H1 (cell line): Measurements from ENCODE around the gene SCARB1. TPM values are rescaled to one million over a fixed set of nuclear protein-coding genes. Genes with fewer than 3 reads are reported as not detected.
A peak's percentile ranks its signal among the peaks of the same experiment; 100 is the strongest.

Experiments used
- CTCF ChIA-PET: fragments of 300-600 bp; sonication (Branson Sonifier 250); formaldehyde crosslinking; loops from one replicate; lab custom pipeline; 2021; ENCODE audit not compliant: partially characterized antibody; lab: Charles Lee
- POLR2A ChIA-PET: fragments of 300-600 bp; sonication (Branson Sonifier 250); formaldehyde crosslinking; loops from one replicate; lab custom pipeline; 2021; ENCODE audit warnings: inconsistent platforms; ENCODE audit not compliant: partially characterized antibody; lab: Charles Lee
- DNase-seq, 2 experiments: peaks; one replicate each; pipeline versions ENCODE4 v3.0.0 to v3.0.0-alpha.2; 2010 to 2022; ENCODE audit warnings: low spot score in 2 of 2, low read depth in 1 of 2, mixed read lengths in 1 of 2
- FAIRE-seq: peaks from 2 replicates; lab custom pipeline; 2011; peaks lifted over from hg19 to GRCh38; lab: Jason Lieb, UNC
- H2AFZ ChIP-seq: 2 replicates; pipeline ENCODE4 v1.8.1; 2012; ENCODE audit warnings: low read length, inconsistent platforms
- H2AK5ac ChIP-seq: 2 replicates; pipeline ENCODE4 v1.6.1; 2013; ENCODE audit warnings: low read depth, low read length
- H2BK120ac ChIP-seq: replicated peaks from 2 replicates; pipeline ENCODE3; 2013; ENCODE audit warnings: low read depth, low read length, inconsistent platforms
- H2BK12ac ChIP-seq: 2 replicates; pipeline ENCODE4 v1.6.1; 2013; ENCODE audit warnings: low read depth, low read length
- H2BK15ac ChIP-seq: 2 replicates; pipeline ENCODE4 v1.6.1; 2013; ENCODE audit warnings: low read length
- H2BK20ac ChIP-seq: 2 replicates; pipeline ENCODE4 v1.6.1; 2013; ENCODE audit warnings: low read length
- H2BK5ac ChIP-seq: 2 replicates; pipeline ENCODE4 v1.6.1; 2013; ENCODE audit warnings: low read depth, low read length
- H3K14ac ChIP-seq: 2 replicates; pipeline ENCODE4 v1.6.1; 2013; ENCODE audit warnings: inconsistent platforms; ENCODE audit not compliant: insufficient read length
- H3K18ac ChIP-seq: 2 replicates; pipeline ENCODE4 v1.6.1; 2013; ENCODE audit warnings: low read length; ENCODE audit errors: extremely low read depth
- H3K23ac ChIP-seq: 2 replicates; pipeline ENCODE4 v1.6.1; 2013; ENCODE audit warnings: inconsistent platforms; ENCODE audit not compliant: insufficient read length
- H3K23me2 ChIP-seq: 2 replicates; pipeline ENCODE4 v1.6.1; 2013; ENCODE audit warnings: low read depth, low read length
- H3K27ac ChIP-seq: 2 replicates; pipeline ENCODE4 v1.6.1; 2011; ENCODE audit warnings: low read depth, low read length, inconsistent platforms
- H3K27me3 ChIP-seq, 4 experiments: replicated peaks in 1 of 4; 1 replicate in 1 of 4; 2 replicates in 3 of 4; pipeline versions ENCODE4 v1.6.1 to v1.8.1; 2011 to 2013; ENCODE audit warnings: low read length in 3 of 4, mild to moderate bottlenecking in 3 of 4, inconsistent platforms in 2 of 4, mixed read lengths in 2 of 4, moderate library complexity in 1 of 4; ENCODE audit not compliant: control insufficient read depth in 3 of 4, insufficient read depth in 3 of 4; ENCODE audit errors: extremely low read depth in 1 of 4
- H3K36me3 ChIP-seq, 4 experiments: 2 replicates each; pipeline versions ENCODE4 v1.6.1 to v1.8.1; 2011 to 2013; ENCODE audit warnings: mild to moderate bottlenecking in 4 of 4, low read length in 3 of 4, moderate library complexity in 2 of 4, control low read depth in 1 of 4, inconsistent platforms in 1 of 4; ENCODE audit not compliant: insufficient read depth in 4 of 4, control insufficient read depth in 2 of 4
- H3K4ac ChIP-seq: replicated peaks from 2 replicates; pipeline ENCODE3; 2013; ENCODE audit warnings: low read length, low read depth, mixed read lengths, inconsistent platforms; ENCODE audit not compliant: insufficient read length
- H3K4me1 ChIP-seq, 4 experiments: replicated peaks in 1 of 4; 1 replicate in 1 of 4; 2 replicates in 3 of 4; pipeline versions ENCODE4 v1.6.1 to v1.8.1; 2011 to 2013; ENCODE audit warnings: low read length in 3 of 4, inconsistent platforms in 2 of 4, mixed read lengths in 1 of 4; ENCODE audit not compliant: insufficient read depth in 4 of 4, control insufficient read depth in 3 of 4
- H3K4me2 ChIP-seq, 2 experiments: 2 replicates each; pipeline versions ENCODE4 v1.6.1 to v1.8.1; 2011 to 2013; ENCODE audit warnings: low read depth in 2 of 2, low read length in 2 of 2, control low read depth in 1 of 2, inconsistent platforms in 1 of 2, mild to moderate bottlenecking in 1 of 2; ENCODE audit not compliant: insufficient read depth in 1 of 2
- H3K4me3 ChIP-seq, 4 experiments: fragments of 200-600, 300-600 bp in 1 of 4; sonication (generic), shearing (Covaris generic), sonication (Bioruptor Twin) in 1 of 4; 2 replicates each; pipeline versions ENCODE4 v1.5.1 to v1.8.1; 2011 to 2016; ENCODE audit warnings: low read length in 4 of 4, low read depth in 3 of 4, control low read depth in 2 of 4, inconsistent platforms in 2 of 4, mild to moderate bottlenecking in 2 of 4, mixed read lengths in 1 of 4, moderate library complexity in 1 of 4; ENCODE audit not compliant: insufficient read depth in 2 of 4; ENCODE audit errors: extremely low read depth in 1 of 4
- H3K56ac ChIP-seq: replicated peaks from 2 replicates; pipeline ENCODE3; 2013; ENCODE audit warnings: low read depth, mild to moderate bottlenecking, mixed read lengths, low read length, inconsistent platforms; ENCODE audit not compliant: insufficient read length
- H3K79me1 ChIP-seq: 2 replicates; pipeline ENCODE4 v1.6.1; 2013; ENCODE audit warnings: low read depth, low read length, control low read depth
- H3K79me2 ChIP-seq, 2 experiments: 2 replicates each; pipeline versions ENCODE4 v1.6.1 to v1.8.1; 2012 to 2013; ENCODE audit warnings: low read length in 2 of 2, mild to moderate bottlenecking in 2 of 2, inconsistent platforms in 1 of 2; ENCODE audit not compliant: insufficient read depth in 2 of 2, control insufficient read depth in 1 of 2
- H3K9ac ChIP-seq, 4 experiments: replicated peaks in 1 of 4; 1 replicate in 1 of 4; 2 replicates in 3 of 4; pipeline versions ENCODE4 v1.6.1 to v1.8.1; 2011 to 2013; ENCODE audit warnings: low read depth in 3 of 4, low read length in 3 of 4, control low read depth in 2 of 4, mild to moderate bottlenecking in 2 of 4, moderate library complexity in 2 of 4, inconsistent platforms in 1 of 4; ENCODE audit errors: extremely low read depth in 1 of 4
- H3K9me3 ChIP-seq, 2 experiments: 2 replicates each; pipeline versions ENCODE4 v1.6.1 to v1.8.1; 2012 to 2013; ENCODE audit warnings: mild to moderate bottlenecking in 2 of 2, moderate library complexity in 2 of 2, control low read depth in 1 of 2, inconsistent platforms in 1 of 2, low read depth in 1 of 2, low read length in 1 of 2, mixed read lengths in 1 of 2; ENCODE audit not compliant: insufficient read depth in 2 of 2
- H4K20me1 ChIP-seq, 2 experiments: replicated peaks in 1 of 2; 2 replicates each; pipeline versions ENCODE3 to v1.8.1; 2011 to 2013; ENCODE audit warnings: inconsistent platforms in 2 of 2, low read length in 2 of 2, mild to moderate bottlenecking in 1 of 2; ENCODE audit not compliant: insufficient read depth in 2 of 2, control insufficient read depth in 1 of 2
- H4K5ac ChIP-seq: 2 replicates; pipeline ENCODE4 v1.6.1; 2013; ENCODE audit warnings: low read length, low read depth, mixed read lengths, inconsistent platforms; ENCODE audit not compliant: insufficient read length
- H4K8ac ChIP-seq: 2 replicates; pipeline ENCODE4 v1.8.0; 2013; ENCODE audit warnings: mild to moderate bottlenecking, moderate library complexity, low read length, inconsistent platforms; ENCODE audit not compliant: insufficient read depth; ENCODE audit errors: extremely low read depth
- H4K91ac ChIP-seq: replicated peaks from 2 replicates; pipeline ENCODE3; 2013; ENCODE audit warnings: low read length, mixed read lengths, inconsistent platforms; ENCODE audit not compliant: insufficient read length
- CHD2 ChIP-seq: IDR thresholded peaks from 2 replicates; pipeline ENCODE4 v1.6.1; 2012; ENCODE audit warnings: low read length, improper control_type of control experiment
- EP300 ChIP-seq, 2 experiments: IDR thresholded peaks; 1 replicate in 1 of 2; 2 replicates in 1 of 2; pipeline ENCODE4 v1.6.1; 2011 to 2012; ENCODE audit warnings: low read depth in 2 of 2, low read length in 2 of 2, mild to moderate bottlenecking in 2 of 2, borderline replicate concordance in 1 of 2, inconsistent platforms in 1 of 2, moderate library complexity in 1 of 2
- FOSL1 ChIP-seq: IDR thresholded peaks from 2 replicates; pipeline ENCODE4 v1.6.1; 2011; ENCODE audit warnings: mild to moderate bottlenecking, low read depth, low read length, moderate library complexity; ENCODE audit not compliant: insufficient read depth
- GABPA ChIP-seq: IDR thresholded peaks from 2 replicates; pipeline ENCODE4 v1.6.1; 2011; ENCODE audit warnings: mild to moderate bottlenecking, low read length, moderate library complexity, borderline replicate concordance; ENCODE audit not compliant: insufficient read depth
- HDAC2 ChIP-seq, 2 experiments: fragments of 300-600 bp in 1 of 2; sonication (generic) in 1 of 2; IDR thresholded peaks; 2 replicates each; pipeline ENCODE4 v1.6.1; 2011 to 2012; ENCODE audit warnings: low read depth in 2 of 2, low read length in 2 of 2, mild to moderate bottlenecking in 2 of 2, moderate library complexity in 2 of 2, borderline replicate concordance in 1 of 2, inconsistent platforms in 1 of 2
- JUN ChIP-seq: IDR thresholded peaks from 2 replicates; pipeline ENCODE4 v1.6.1; 2011; ENCODE audit warnings: low read depth, mild to moderate bottlenecking, improper control_type of control experiment, low read length
- KDM4A ChIP-seq: IDR thresholded peaks from one replicate; pipeline ENCODE4 v1.7.1; 2012; ENCODE audit warnings: low read depth, mild to moderate bottlenecking, moderate library complexity, low read length, inconsistent platforms; ENCODE audit not compliant: severe bottlenecking
- POU5F1 ChIP-seq: IDR thresholded peaks from 2 replicates; pipeline ENCODE4 v1.6.1; 2011; ENCODE audit warnings: low read depth, mild to moderate bottlenecking, low read length, moderate library complexity
- RAD21 ChIP-seq, 2 experiments: IDR thresholded peaks in 1 of 2; conservative IDR thresholded peaks in 1 of 2; 2 replicates each; pipeline ENCODE4 v1.6.1; 2011; ENCODE audit warnings: low read depth in 2 of 2, low read length in 2 of 2, improper control_type of control experiment in 1 of 2, inconsistent platforms in 1 of 2, mild to moderate bottlenecking in 1 of 2, moderate library complexity in 1 of 2
- SIN3A ChIP-seq, 2 experiments: IDR thresholded peaks in 1 of 2; conservative IDR thresholded peaks in 1 of 2; 2 replicates each; pipeline ENCODE4 v1.6.1; 2011 to 2012; ENCODE audit warnings: low read length in 2 of 2, improper control_type of control experiment in 1 of 2, low read depth in 1 of 2, mild to moderate bottlenecking in 1 of 2
- WGBS, 2 experiments: shearing (Covaris generic) in 1 of 2; methylation state at CpG; one replicate each; pipeline versions ENCODE4 v1.1.6 to v1.1.7; 2013 to 2015; ENCODE audit warnings: low lambda C conversion rate in 2 of 2, mixed read lengths in 2 of 2, inconsistent platforms in 1 of 2, low coverage in 1 of 2, missing lambda C conversion rate in 1 of 2; ENCODE audit not compliant: insufficient replicate concordance in 2 of 2, insufficient coverage in 1 of 2, insufficient read length in 1 of 2; ENCODE audit errors: extremely low coverage in 1 of 2, missing lambda C conversion rate in 1 of 2; 5-methylcytosine and 5-hydroxymethylcytosine counted together
- polyA plus RNA-seq, 7 experiments: library from polyadenylated mRNA; depleted of rRNA in 3 of 7; stranded (reverse) in 5 of 7; unstranded in 2 of 7; fragments of >200 nt in 5 of 7; fragments of 200-250 nt in 2 of 7; gene quantifications; 1 replicate in 5 of 7; 2 replicates in 1 of 7; 4 replicates in 1 of 7; pipeline versions ENCODE4 v1.2.1 to v1.2.3, GENCODE V29; 2011 to 2013; ENCODE audit warnings: missing spikeins in 2 of 7, mixed read lengths in 2 of 7
- total RNA-seq: library from RNA; stranded (reverse); fragmentation: NEBNext Ultra II Directional; extraction: Animal tissue kit (Norgen Biotek cat#: 25700); gene quantifications from 2 replicates; pipeline ENCODE4 v1.2.1, GENCODE V29; 2021

The SCARB1 gene
- total and polyA plus RNA-seq, 2 of the 8 experiments (the other 6 are each of a cell fraction or from before 2014, with no cell fraction given) = 45.3 to 57.1 TPM

DNA sequence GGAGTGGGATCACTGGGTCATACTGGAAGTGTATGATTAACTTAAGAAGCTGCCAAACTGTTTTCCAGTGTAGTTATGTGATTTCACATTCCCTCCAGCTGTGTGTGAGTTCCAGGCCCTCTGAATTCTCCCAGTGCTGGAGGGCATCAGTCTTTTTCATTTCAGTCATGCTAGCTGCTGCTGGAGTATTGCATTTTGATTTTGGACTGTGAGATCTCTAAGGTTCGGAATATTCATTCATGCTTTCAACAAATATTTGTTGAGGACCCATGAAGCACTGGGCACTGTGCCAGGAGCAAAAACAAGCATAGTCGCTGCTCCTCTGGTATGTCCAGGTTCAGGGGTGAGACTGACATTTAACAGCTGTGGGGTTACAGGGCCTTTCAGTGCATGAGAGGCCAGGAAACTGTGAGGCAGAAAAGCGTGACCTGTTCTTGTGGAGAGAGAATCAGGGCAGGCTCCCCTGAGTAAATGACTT lies 133.2 kb downstream of the SCARB1 start:
- H3K9ac ChIP-seq = no peak overlapping the region
- H2BK15ac ChIP-seq = no peak overlapping the region
- H3K4me1 ChIP-seq = peaks cover 0 to 10% (median 4%) of the 10 kb centered on the region in 4 experiments; a peak in 4 of 7 replicates
- H3K36me3 ChIP-seq = no peaks in the 10 kb centered on the region
- POLR2A ChIA-PET = interaction anchor here (5.3 kb wide), 1 partner anchor 14 kb away, joined by 37 read pairs; no protein-coding TSS in a partner anchor
- FAIRE-seq = no peak
- H2BK5ac ChIP-seq = no peak overlapping the region
- no peak overlapping the region for H3K18ac ChIP-seq
- peaks cover 0 to 2% (median 0%) of the 10 kb centered on the region in 4 experiments; a peak in 2 of 7 replicates for H3K27me3 ChIP-seq
- no peak overlapping the region for H3K56ac ChIP-seq
- no peak overlapping the region for H2BK120ac ChIP-seq
- H3K14ac ChIP-seq = no peak overlapping the region
- no peak overlapping the region for H2BK12ac ChIP-seq
- H3K79me1 ChIP-seq = no peaks in the 10 kb centered on the region; the same call in 1 of the 2 replicates
- H3K4ac ChIP-seq = no peak overlapping the region
- no peak overlapping the region for H3K23ac ChIP-seq
- H2BK20ac ChIP-seq = no peak overlapping the region
- TF ChIP-seq CHD2 = no peak
- no peak for TF ChIP-seq HDAC2 (IDR thresholded peaks at IDR 0.05; ENCODE audit: borderline replicate concordance in 1 of 2, low read depth in 2 of 2, low read length in 2 of 2)
- no peak for TF ChIP-seq SIN3A (conservative IDR thresholded peaks at IDR 0.05 in 1 of 2, IDR thresholded peaks at IDR 0.05 in 1 of 2; ENCODE audit: low read depth in 1 of 2, low read length in 2 of 2)
- no peak for TF ChIP-seq JUN
- no peak for TF ChIP-seq GABPA
- TF ChIP-seq EP300 (IDR thresholded peaks at IDR 0.05; ENCODE audit: borderline replicate concordance in 1 of 2, low read depth in 2 of 2, low read length in 2 of 2) = no peak
- no peak for TF ChIP-seq RAD21 (IDR thresholded peaks at IDR 0.05 in 1 of 2, conservative IDR thresholded peaks at IDR 0.05 in 1 of 2; ENCODE audit: low read depth in 2 of 2, low read length in 2 of 2)
- no peak for TF ChIP-seq FOSL1
- TF ChIP-seq POU5F1 = no peak
- TF ChIP-seq KDM4A = no peak
- CTCF ChIA-PET = interaction anchor here (0.7 to 13.8 kb wide), 8 partner anchors 9 to 201 kb away, joined by 3 to 159 read pairs (median 4); no protein-coding TSS in a partner anchor
- no peak overlapping the region for H3K4me2 ChIP-seq
- H3K4me3 ChIP-seq = no peak overlapping the region
- no peak overlapping the region for H4K91ac ChIP-seq
- 74% methylated on average over 3 of the region's 3 CpGs; no CpG with 5 or more reads in 1 of the 2 experiments for whole genome bisulfite sequencing, 2 experiments
- H3K9me3 ChIP-seq = no peaks in the 10 kb centered on the region; a peak in 1 of 4 replicates
- no peak overlapping the region for H3K27ac ChIP-seq
- H2AK5ac ChIP-seq = 0 out of 2 replicates have a peak overlapping the region, but pooled peaks have one; percentile 53
- no peak overlapping the region for H4K5ac ChIP-seq
- no peak overlapping the region for H2AFZ ChIP-seq
- no peak overlapping the region for H4K8ac ChIP-seq
- H3K79me2 ChIP-seq = no peaks in the 10 kb centered on the region
- DNase-seq = no peak
- H3K23me2 ChIP-seq = no peaks in the 10 kb centered on the region
- H4K20me1 ChIP-seq = no peaks in the 10 kb centered on the region
